ENCODE measurements around the gene ELK4.

GRCh38 chr1:205676597-205676996 lies 44.8 kb upstream of the ELK4 start:
- TF ChIP-seq, protein P1, sequence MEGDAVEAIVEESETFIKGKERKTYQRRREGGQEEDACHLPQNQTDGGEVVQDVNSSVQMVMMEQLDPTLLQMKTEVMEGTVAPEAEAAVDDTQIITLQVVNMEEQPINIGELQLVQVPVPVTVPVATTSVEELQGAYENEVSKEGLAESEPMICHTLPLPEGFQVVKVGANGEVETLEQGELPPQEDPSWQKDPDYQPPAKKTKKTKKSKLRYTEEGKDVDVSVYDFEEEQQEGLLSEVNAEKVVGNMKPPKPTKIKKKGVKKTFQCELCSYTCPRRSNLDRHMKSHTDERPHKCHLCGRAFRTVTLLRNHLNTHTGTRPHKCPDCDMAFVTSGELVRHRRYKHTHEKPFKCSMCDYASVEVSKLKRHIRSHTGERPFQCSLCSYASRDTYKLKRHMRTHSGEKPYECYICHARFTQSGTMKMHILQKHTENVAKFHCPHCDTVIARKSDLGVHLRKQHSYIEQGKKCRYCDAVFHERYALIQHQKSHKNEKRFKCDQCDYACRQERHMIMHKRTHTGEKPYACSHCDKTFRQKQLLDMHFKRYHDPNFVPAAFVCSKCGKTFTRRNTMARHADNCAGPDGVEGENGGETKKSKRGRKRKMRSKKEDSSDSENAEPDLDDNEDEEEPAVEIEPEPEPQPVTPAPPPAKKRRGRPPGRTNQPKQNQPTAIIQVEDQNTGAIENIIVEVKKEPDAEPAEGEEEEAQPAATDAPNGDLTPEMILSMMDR (IDR thresholded peaks at IDR 0.05): no peak
- no peak for TF ChIP-seq POLR2A (IDR thresholded peaks at IDR 0.05)

Data from heart left ventricle (tissue), 13 donors.